ENCODE measurements around the gene CACNB3.
"Not testable (repeated sequence)": the region's sequence is repeated elsewhere in the genome, so short reads cannot be mapped to it uniquely, and the experiment has no call there.

Gene CACNB3

DNA sequence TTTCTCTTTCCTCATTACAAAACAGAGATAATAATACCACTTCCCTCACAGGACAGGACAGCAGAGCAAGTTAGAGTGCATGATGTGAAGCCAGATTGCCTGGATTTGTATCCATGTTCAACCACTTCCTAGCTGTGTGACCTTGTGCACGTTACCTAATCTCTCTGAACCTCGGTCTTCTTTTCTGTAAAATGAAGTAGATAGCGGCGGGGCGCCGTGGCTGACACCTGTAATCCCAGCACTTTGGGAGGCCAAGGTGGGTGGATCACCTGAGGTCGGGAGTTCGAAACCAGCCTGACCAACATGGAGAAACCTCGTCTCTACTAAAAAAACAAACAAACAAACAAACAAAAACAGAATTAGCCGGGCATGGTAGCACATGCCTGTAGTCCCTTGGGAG lies 36.6 kb downstream of the CACNB3 start:
- DNase-seq (ENCODE audit: low read depth, low spot score) = not testable (repeated sequence)

DNA sequence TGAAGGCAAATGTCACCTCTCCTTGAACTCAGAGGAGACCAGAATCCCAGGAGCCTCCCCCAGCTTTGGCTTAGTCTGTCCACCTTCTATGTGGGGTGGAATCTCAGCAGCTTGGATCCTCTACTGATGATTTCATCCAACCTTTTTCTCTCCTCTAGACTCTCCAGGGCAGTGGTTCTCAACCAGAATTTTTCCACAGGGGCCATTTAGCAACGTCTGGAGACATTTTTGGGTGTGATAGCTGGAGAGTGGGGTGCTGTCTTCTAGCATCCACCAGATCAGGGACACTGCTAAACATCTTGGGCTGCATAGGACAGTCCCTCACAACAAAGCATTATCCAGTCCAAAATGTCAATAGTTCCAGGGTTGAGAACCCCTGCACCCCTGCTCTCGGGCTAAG lies 38.1 kb downstream of the CACNB3 start:
- DNase-seq (ENCODE audit: low read depth, low spot score) = no peak

DNA sequence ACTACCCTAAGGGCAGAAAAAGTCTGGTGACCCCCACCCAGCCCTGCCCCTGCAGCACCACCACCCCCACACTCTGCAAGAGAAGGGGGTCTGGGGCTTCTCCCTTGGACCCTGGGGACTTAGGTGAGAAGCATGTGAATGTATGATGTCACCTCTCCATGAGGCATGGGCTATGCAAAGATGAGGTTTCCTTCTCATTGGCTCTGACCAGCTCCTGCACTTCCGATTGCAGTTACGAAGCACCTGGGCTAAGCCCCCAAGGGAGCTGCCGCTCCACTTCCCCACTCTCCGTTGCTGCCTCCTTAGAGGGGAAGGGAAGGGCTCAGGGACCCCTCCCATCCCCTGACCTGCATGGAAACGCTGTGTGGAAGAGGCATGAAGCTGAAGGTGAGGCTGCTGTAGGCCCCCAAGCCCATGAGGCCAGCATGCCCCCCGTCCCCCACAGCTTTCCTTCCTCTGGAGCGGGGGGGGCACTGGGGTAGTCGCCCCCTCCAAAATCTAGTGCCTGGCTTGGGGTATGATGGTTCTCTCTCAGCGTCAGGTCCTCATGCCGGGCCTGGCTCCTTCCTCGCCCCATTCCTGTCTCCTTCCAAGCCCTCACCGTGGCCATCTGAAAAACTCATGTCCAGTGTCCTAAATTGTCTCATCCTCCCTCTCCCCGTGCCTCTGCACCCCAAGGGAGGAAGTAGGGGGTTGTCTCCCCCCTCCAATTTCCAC lies 39.1 kb downstream of the CACNB3 start:
- no peak for DNase-seq (ENCODE audit: low read depth, low spot score)

DNA sequence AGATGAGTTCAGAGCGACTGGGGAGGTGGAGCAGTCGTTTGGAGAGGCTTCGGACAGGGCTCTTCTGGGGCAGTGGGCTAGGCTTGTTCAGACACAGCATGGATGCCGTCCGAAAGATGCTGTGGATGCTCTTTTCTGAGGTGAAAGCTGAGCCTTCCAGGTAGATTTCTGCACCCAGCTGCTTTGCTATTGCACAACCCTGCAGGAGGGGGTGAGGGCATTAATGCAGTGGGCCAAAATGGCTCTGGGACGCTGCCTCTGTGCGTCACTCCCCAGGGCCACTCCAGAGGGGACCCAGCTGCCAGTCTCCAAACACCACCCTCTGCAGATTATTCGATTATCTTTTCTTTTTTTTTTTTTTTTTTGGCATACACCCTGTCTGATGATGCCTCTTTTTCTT lies 39.7 kb downstream of the CACNB3 start:
- DNase-seq (ENCODE audit: low read depth, low spot score) = no peak

DNA sequence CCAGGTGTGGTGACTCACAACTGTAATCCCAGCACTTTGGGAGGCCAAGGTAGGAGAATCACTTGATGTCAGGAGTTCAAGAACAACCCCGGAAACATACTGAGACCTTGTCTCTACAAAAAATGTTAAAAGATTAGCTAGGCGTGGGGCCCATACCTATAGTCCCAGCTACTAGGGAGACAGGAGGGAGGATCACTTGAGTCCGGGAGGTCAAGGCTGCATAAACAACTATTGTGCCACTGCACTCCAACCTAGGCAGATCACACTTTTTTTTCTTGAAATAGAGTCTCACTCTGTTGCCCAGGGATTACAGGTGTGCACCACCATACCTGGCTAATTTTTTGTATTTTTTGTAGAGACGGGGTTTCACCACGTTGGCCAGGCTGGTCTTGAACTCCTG lies 41.3 kb downstream of the CACNB3 start:
- no peak for DNase-seq (ENCODE audit: low read depth, low spot score)

DNA sequence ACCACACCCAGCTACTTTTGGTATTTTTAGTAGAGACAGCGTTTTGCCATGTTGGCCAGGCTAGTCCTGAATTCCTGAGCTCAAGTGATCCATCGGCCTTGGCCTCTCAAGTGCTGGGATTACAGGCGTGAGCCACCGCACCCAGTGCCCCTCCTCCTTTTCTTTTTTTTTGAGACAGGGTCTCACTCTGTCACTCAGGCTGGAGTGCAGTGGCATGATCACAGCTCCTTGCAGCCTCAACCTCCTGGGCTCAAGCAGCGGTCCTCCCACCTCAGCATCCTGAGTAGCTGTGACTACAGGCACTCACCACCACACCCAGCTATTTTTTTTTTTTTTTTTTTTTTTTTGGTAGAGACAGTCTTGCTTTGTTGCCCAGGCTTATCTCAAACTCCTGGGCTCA lies 41.9 kb downstream of the CACNB3 start:
- DNase-seq (ENCODE audit: low read depth, low spot score) = not testable (repeated sequence)

DNA sequence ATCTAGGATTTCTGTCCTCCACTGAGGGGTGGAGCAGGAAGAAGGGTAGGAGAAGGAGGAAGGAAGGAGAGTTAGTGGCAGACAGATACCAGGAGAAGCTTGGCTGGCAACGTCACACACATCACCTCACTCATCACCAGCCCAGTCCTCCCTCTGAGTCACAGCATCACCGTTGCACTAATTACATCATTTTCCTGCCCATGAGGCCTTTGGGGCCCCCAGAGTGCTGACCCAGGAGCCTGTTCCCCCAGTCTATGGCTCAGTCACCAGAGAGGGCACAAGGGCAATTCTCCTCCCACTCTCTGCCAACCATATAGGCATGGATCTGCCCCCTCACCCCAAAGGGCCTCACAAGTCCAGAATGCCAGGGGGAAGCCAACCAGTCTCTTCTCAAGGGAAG lies 42.8 kb downstream of the CACNB3 start:
- no peak for DNase-seq (ENCODE audit: low read depth, low spot score)

DNA sequence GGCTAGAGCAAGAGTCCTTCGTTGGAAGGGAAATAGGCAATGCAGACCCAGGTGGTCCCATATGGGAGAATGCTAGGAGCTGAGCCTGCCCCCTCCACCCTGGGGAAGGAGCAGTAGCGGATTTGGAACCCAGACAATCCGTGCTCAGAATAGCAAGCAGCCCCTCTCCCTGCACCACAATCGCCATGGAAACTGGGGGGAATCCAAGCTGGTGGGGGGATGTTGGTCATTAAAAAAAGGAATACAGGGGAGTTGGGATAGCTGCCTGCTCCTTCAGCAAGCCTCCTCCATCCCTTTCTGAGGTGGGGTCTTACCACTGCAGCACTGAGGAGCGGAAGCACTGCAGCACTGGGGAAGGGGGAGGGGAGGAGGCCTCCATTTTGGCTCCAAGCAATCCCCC lies 44.5 kb downstream of the CACNB3 start:
- no peak for DNase-seq (ENCODE audit: low read depth, low spot score)

DNA sequence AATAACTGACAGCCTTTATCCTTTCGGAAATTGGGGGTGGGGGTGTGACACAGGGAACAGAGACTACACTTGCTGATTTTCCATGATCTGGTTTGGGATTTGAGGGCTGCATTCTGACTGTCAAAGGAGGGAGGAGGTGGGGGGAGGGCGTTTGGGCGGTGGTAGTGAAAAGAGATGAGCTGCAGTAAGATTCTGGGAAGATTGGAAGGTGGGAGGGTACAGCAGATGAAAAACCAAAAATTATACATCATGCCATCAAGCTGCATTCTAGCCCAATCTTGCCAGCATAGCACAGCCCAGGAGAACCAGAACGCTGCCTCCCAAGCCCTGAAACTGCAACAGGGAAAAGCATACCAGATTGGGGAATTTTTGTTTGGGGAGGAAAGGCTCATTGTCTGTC lies 45.0 kb downstream of the CACNB3 start:
- DNase-seq (ENCODE audit: low read depth, low spot score) = no peak

DNA sequence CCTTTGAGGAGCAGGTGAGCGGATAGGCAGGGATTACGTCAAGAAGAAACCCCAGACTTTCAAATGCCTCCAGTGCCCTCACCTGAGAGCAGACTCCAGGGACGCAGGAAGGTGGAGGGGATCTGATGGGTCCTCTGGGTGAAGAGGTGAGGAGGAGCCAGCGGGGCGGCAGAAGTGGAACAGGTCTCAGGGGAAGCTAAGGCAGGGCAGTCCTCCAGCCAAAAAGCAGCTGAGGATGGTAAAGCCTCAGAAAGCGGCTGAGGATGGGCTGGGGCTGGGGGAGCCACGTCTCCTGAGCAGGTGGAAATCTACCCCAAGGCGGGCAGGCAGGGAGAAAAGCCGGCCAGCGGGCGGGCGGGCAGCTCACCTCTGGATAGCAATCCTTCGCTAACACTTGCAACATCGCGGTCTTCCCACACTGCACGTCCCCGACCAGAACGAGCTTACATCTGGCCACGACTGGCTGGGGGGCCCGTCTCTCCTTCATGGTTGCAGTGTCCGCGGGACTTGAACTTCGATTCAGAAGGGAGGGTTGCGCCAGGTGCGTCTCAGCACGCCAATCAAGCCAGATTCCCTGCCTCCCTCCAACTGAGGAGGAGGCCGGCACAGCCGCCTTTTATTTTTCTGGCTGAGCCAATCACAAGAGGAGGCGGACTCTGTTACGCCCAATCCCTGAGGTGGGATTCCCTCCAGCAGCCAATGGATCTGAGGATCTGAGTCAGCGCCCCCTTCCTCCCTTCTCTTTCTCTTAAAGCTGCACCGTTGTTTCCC lies 47.2 kb downstream of the CACNB3 start, which contains the start of gene RND1:
TSS of gene RND1 (minus strand) at position 590 of the 771 bp plus-strand sequence. CDS start at position 487, 103 bp downstream.
- DNase-seq (ENCODE audit: low read depth, low spot score) = peak; percentile 97

DNA sequence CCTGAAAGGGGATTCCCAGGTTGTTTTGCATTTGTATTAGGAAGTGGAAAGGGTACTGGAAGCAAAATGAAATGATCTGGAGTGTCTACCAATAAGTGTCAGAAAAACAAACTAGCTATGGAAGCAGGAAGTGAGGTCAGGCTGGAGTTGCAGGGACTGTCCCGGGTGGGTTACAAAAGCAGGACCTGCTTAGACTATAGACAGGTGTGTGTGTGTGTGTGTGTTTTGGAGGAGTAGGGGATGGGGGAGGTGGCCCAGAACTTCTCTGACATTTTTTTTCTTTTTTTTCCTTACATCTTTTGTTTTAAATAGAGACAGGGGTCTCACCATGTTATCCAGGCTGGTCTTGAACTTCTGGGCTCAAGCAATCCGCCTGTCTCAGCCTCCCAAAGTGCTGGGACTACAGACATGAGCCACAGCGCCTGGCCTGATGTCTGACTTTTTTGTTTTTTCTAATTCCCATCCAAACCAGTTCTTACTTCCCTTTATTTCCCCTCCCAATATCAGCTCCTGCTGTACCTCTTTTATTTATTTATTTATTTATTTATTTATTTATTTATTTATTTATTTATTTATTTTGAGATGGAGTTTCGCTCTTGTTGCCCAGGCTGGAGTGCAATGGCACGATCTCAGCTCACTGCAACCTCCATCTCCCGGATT lies 47.9 kb downstream of the CACNB3 start:
- DNase-seq (ENCODE audit: low read depth, low spot score) = no peak

DNA sequence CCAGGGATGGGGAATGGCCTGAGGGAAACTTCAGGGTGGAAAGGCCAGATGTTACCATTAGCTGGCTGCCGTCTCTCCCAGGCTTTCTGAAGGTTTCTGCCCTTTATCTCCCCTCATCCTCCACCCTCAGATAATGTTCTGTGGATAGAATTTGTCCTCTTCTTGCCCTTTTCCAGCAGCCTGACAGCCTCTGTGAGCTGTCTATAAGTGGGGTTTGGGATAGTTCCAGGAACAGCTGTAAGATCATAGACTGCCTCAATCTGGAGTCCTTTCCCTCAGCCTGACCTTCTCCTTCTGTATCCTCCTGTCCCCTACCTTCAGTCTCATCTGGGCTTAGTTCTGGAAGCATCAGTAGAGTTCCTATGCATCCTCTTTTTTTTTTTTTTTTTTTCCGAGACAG lies 50.2 kb downstream of the CACNB3 start:
- no peak for DNase-seq (ENCODE audit: low read depth, low spot score)

DNA sequence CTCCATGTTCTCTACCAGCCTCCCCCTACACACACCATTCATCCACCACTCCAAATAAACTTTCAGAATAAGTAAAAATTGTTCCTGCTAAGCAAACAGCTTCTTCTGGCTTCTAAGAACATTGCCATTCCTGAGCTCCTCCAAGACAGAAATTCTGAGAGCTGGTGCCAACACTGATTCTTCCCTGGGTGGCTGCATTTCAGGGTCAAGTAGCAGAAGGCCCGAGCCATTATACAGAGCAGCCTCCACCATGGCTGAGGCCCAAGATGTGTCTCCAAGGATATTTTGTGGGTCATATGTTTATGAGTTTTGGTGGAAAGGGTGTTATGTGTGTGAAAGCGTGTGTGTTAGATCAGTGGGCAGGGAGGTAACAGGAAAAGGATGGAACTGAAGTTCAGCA lies 50.9 kb downstream of the CACNB3 start:
- no peak for DNase-seq (ENCODE audit: low read depth, low spot score)

DNA sequence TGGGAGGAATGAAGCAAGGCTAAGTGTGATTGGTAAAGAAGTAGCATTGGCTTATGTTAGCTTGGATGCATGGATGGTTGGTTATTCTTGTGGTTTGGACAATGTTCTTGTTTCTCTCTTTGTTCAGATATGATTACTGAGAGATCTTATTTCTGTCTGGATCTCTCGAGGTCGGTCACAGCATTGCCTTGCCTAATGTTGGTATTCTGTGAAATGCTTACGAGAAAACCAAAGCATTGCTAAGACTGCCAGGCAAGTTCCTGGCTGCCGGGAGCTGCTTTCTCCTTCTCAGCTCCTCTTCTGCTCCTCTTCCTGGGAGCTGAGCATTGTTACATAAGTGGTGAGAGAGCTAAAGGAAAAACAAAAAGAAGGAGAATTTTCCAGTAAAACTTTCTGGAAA lies 54.8 kb downstream of the CACNB3 start:
- no peak for DNase-seq (ENCODE audit: low read depth, low spot score)

DNA sequence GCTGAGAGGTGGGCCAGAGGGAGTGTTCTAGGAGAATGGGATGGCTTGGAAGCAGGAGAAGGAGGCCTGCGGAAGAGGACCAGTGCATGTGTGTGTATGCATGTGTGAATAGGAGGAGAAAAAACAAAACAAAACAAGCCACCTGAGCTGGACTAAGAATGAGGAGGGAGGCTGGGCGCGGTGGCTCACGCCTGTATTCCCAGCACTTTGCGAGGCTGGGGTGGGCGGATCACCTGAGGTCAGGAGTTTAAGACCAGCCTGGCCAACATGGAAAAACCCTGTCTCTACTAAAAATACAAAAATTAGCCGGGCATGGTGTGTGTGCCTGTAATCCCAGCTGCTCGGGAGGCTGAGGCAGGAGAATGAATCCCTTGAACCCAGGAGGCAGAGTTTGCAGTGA lies 55.2 kb downstream of the CACNB3 start:
- not testable (repeated sequence) for DNase-seq (ENCODE audit: low read depth, low spot score)

DNA sequence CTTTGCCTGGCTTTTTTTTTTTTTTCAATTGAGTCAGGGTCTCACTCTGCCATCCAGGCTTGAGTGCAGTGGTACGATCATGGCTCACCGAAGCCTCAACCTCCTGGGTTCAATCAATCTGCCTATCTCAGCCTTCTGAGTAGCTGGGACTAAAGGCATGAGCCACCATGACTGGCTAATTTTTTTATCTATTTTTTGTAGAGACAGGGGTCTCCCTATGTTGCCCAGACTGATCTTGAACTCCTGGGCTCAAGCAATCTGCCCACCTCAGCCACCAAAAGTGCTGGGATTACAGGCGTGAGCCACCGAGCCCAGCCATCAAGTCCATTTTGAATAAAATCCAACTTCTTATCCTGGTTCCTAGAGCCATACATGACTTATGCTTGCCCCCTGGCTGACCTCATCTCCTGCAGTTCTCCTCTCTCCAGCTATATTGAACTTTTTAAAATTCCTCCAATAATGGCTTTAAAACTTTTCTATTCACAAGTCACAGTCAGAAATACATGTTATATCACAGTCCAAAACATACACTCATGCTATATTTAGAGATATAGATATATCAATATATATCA lies 57.7 kb downstream of the CACNB3 start:
- no peak for DNase-seq (ENCODE audit: low read depth, low spot score)

Measured in ELF-1 (cell line).